Liver (tissue), 9 donors: ENCODE measurements around the gene KCNQ5. TPM values are rescaled to one million over a fixed set of nuclear protein-coding genes. Genes with fewer than 3 reads are reported as not detected.

ENCODE experiments used
- DNase-seq: peaks from one replicate; pipeline ENCODE4 v3.0.0-alpha.2; 2017; ENCODE audit warnings: low spot score
- H3K27ac ChIP-seq, 2 donors: one replicate each; pipeline ENCODE4 v1.7.0; 2013; ENCODE audit warnings: inconsistent platforms in 2 of 2, low read length in 2 of 2, control low read depth in 1 of 2, low read depth in 1 of 2, mild to moderate bottlenecking in 1 of 2
- H3K27me3 ChIP-seq, 4 donors: one replicate each; pipeline versions ENCODE4 v1.6.1 to v1.7.0; 2013; ENCODE audit warnings: low read length in 3 of 4, inconsistent platforms in 1 of 4, mild to moderate bottlenecking in 1 of 4, moderate library complexity in 1 of 4; ENCODE audit not compliant: control insufficient read depth in 4 of 4, insufficient read depth in 4 of 4
- H3K36me3 ChIP-seq, 4 donors: one replicate each; pipeline versions ENCODE4 v1.6.1 to v1.7.0; 2013; ENCODE audit warnings: low read length in 3 of 4, mild to moderate bottlenecking in 3 of 4, low read depth in 1 of 4, moderate library complexity in 1 of 4; ENCODE audit not compliant: control insufficient read depth in 4 of 4, insufficient read depth in 3 of 4
- H3K4me1 ChIP-seq, 4 donors: one replicate each; pipeline versions ENCODE4 v1.6.1 to v1.7.0; 2013; ENCODE audit warnings: low read length in 3 of 4, mild to moderate bottlenecking in 3 of 4, moderate library complexity in 1 of 4; ENCODE audit not compliant: control insufficient read depth in 4 of 4, insufficient read depth in 4 of 4
- H3K4me3 ChIP-seq, 3 donors: one replicate each; pipeline versions ENCODE4 v1.6.1 to v1.7.0; 2013; ENCODE audit warnings: low read length in 3 of 3, control low read depth in 1 of 3, low read depth in 1 of 3, mild to moderate bottlenecking in 1 of 3
- H3K9ac ChIP-seq, 2 donors: one replicate each; pipeline ENCODE4 v1.7.0; 2013; ENCODE audit warnings: low read length in 2 of 2, mild to moderate bottlenecking in 2 of 2, moderate library complexity in 2 of 2, control low read depth in 1 of 2, low read depth in 1 of 2
- H3K9me3 ChIP-seq, 4 donors: one replicate each; pipeline versions ENCODE4 v1.6.1 to v1.7.0; 2013; ENCODE audit warnings: low read length in 3 of 4; ENCODE audit not compliant: control insufficient read depth in 4 of 4
- ATF3 ChIP-seq: IDR thresholded peaks from 2 replicates; pipeline ENCODE4 v1.6.1; 2016; ENCODE audit warnings: antibody characterized with exemption
- CTCF ChIP-seq: fragments of 150-350 bp; IDR thresholded peaks from 2 replicates; pipeline ENCODE4 v1.5.1; 2017; ENCODE audit warnings: improper control_type of control experiment, low read depth, low read length; ENCODE audit not compliant: missing input control
- EGR1 ChIP-seq, 2 donors: IDR thresholded peaks; 2 replicates each; pipeline ENCODE4 v1.6.1; 2016 to 2018; ENCODE audit warnings: antibody characterized with exemption in 2 of 2, low read depth in 2 of 2
- FOXA1 ChIP-seq: IDR thresholded peaks from 2 replicates; pipeline ENCODE4 v1.6.1; 2016; ENCODE audit warnings: antibody characterized with exemption
- FOXA2 ChIP-seq: IDR thresholded peaks from 2 replicates; pipeline ENCODE4 v1.6.1; 2016; ENCODE audit warnings: antibody characterized with exemption
- GABPA ChIP-seq, 2 donors: IDR thresholded peaks in 1 of 2; conservative IDR thresholded peaks in 1 of 2; 2 replicates each; pipeline ENCODE4 v1.6.1; 2016; ENCODE audit warnings: antibody characterized with exemption in 2 of 2, mild to moderate bottlenecking in 1 of 2, moderate library complexity in 1 of 2
- HNF4A ChIP-seq, 2 donors: conservative IDR thresholded peaks; 2 replicates each; pipeline ENCODE4 v1.6.1; 2016; ENCODE audit warnings: antibody characterized with exemption in 2 of 2, mild to moderate bottlenecking in 2 of 2
- JUND ChIP-seq, 2 donors: IDR thresholded peaks; 2 replicates each; pipeline ENCODE4 v1.6.1; 2016; ENCODE audit warnings: antibody characterized with exemption in 2 of 2
- MAX ChIP-seq: IDR thresholded peaks from 2 replicates; pipeline ENCODE4 v1.6.1; 2016; ENCODE audit warnings: antibody characterized with exemption
- NR2F2 ChIP-seq: IDR thresholded peaks from 2 replicates; pipeline ENCODE4 v1.6.1; 2016; ENCODE audit warnings: antibody characterized with exemption
- RAD21 ChIP-seq, 2 donors: IDR thresholded peaks; 2 replicates each; pipeline ENCODE4 v1.6.1; 2016; ENCODE audit warnings: antibody characterized with exemption in 2 of 2, mild to moderate bottlenecking in 2 of 2
- REST ChIP-seq: IDR thresholded peaks from 2 replicates; pipeline ENCODE4 v1.6.1; 2016; ENCODE audit warnings: antibody characterized with exemption, mild to moderate bottlenecking
- RXRA ChIP-seq, 2 donors: IDR thresholded peaks; 2 replicates each; pipeline ENCODE4 v1.6.1; 2017 to 2018; ENCODE audit warnings: antibody characterized with exemption in 2 of 2, mild to moderate bottlenecking in 1 of 2
- SP1 ChIP-seq: IDR thresholded peaks from 2 replicates; pipeline ENCODE4 v1.6.1; 2018; ENCODE audit warnings: antibody characterized with exemption, mild to moderate bottlenecking
- TAF1 ChIP-seq: conservative IDR thresholded peaks from 2 replicates; pipeline ENCODE4 v1.6.1; 2016; ENCODE audit warnings: antibody characterized with exemption, mild to moderate bottlenecking
- YY1 ChIP-seq: IDR thresholded peaks from 2 replicates; pipeline ENCODE4 v1.6.1; 2016; ENCODE audit warnings: antibody characterized with exemption, mild to moderate bottlenecking
- ZBTB33 ChIP-seq: IDR thresholded peaks from 2 replicates; pipeline ENCODE4 v1.6.1; 2016; ENCODE audit warnings: antibody characterized with exemption
- WGBS: extraction: QIAGEN DNeasy Blood & Tissue Kit; methylation state at CpG from one replicate; pipeline ENCODE4 v1.1.7; 2013; 5-methylcytosine and 5-hydroxymethylcytosine counted together
- polyA plus RNA-seq, 2 donors: library from polyadenylated mRNA; stranded (reverse) in 1 of 2; unstranded in 1 of 2; fragments of 200-250 nt in 1 of 2; fragments of >200 nt in 1 of 2; fragmentation: Nextera tagmentation in 1 of 2; extraction: Ambion mirVana in 1 of 2; gene quantifications; one replicate each; pipeline versions ENCODE4 v1.2.1 to v1.2.3, GENCODE V29; 2013 to 2015
- total RNA-seq, 2 donors: library from RNA; depleted of rRNA; stranded (reverse); fragments of >200 nt; gene quantifications; one replicate each; pipeline ENCODE4 v1.2.3, GENCODE V29; 2014
- donor health status: healthy.
- donor health status: healthy.
- donor health status: healthy.
- donor health status: healthy.
- donor health status: healthy.

The KCNQ5 gene
- total and polyA plus RNA-seq, 4 donors: 0.02 to 1.1 (median 0.15) TPM

- no peak for TF ChIP-seq YY1
- no peak for TF ChIP-seq FOXA2
- TF ChIP-seq SP1: no peak
- no peak for TF ChIP-seq RXRA (IDR thresholded peaks at IDR 0.05)
- TF ChIP-seq GABPA (IDR thresholded peaks at IDR 0.05 in 1 of 2, conservative IDR thresholded peaks at IDR 0.05 in 1 of 2): no peak
- TF ChIP-seq EGR1 (IDR thresholded peaks at IDR 0.05; ENCODE audit: low read depth in 2 of 2): no peak
- TF ChIP-seq ZBTB33: no peak
- no peak for TF ChIP-seq RAD21 (IDR thresholded peaks at IDR 0.05)
- no peak for TF ChIP-seq REST
- TF ChIP-seq HNF4A (conservative IDR thresholded peaks at IDR 0.05): no peak
- no peak for TF ChIP-seq JUND (IDR thresholded peaks at IDR 0.05)
- no peak for TF ChIP-seq NR2F2
- TF ChIP-seq MAX: no peak
- no peak for TF ChIP-seq ATF3
- no peak for TF ChIP-seq FOXA1
- TF ChIP-seq TAF1: no peak
- no peak for TF ChIP-seq CTCF
- H3K9me3 ChIP-seq: no peaks in the 10 kb centered on the region
- DNase-seq: no peak
- 58% methylated on average over 2 of the region's 2 CpGs for WGBS
- no peak overlapping the region for H3K27ac ChIP-seq
- no peaks in the 10 kb centered on the region for H3K36me3 ChIP-seq
- no peaks in the 10 kb centered on the region for H3K27me3 ChIP-seq
- H3K4me3 ChIP-seq: no peak overlapping the region
- no peaks in the 10 kb centered on the region for H3K4me1 ChIP-seq
- H3K9ac ChIP-seq: no peak overlapping the region
These were observed 219.3 kb downstream of the KCNQ5 start for GRCh38 chr6:72841195-72841594.

GRCh38 chr6:72842140-72842539 is 220.3 kb downstream of the KCNQ5 start:
- DNase-seq: no peak
- 60% methylated on average over 4 of the region's 4 CpGs for WGBS
- Histone ChIP-seq H3K27me3 (no peaks in the 10 kb centered on the region), H3K9ac (no peak overlapping the region), H3K36me3 (no peaks in the 10 kb centered on the region), H3K4me1 (no peaks in the 10 kb centered on the region), H3K27ac (no peak overlapping the region), H3K9me3 (no peaks in the 10 kb centered on the region), H3K4me3 (no peak overlapping the region)
- no peak for TF ChIP-seq YY1
- TF ChIP-seq CTCF: no peak
- TF ChIP-seq RXRA (IDR thresholded peaks at IDR 0.05): no peak
- no peak for TF ChIP-seq EGR1 (IDR thresholded peaks at IDR 0.05; ENCODE audit: low read depth in 2 of 2)
- TF ChIP-seq RAD21 (IDR thresholded peaks at IDR 0.05): no peak
- no peak for TF ChIP-seq ATF3
- no peak for TF ChIP-seq NR2F2
- no peak for TF ChIP-seq REST
- TF ChIP-seq MAX: no peak
- TF ChIP-seq HNF4A (conservative IDR thresholded peaks at IDR 0.05): no peak
